ENCODE results near the gene ARMH2. TPM values are rescaled to one million over a fixed set of nuclear protein-coding genes. Genes with fewer than 3 reads are reported as not detected.

Gene ARMH2
- total and polyA plus RNA-seq, 9 of the 15 experiments (the other 6 are each of a cell fraction or from before 2014, with no cell fraction given), result not detected

DNA sequence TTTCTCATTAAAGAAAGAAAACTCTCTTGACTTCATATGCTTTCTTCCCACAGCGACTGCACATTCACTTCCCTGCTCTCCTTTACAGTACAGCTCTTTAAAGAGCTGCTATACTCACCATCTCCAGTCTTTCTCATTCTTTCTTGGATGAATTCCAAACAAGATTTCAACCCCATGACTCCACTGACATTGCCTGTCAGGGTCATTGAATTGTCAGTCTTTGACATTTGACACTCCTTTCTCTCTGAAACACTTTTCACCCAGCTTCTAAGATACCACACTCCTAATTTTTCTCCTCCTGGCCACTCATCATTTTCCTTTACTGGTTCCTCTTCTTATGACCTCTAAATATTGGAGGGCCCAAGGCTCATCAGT, 811 bp upstream of the ARMH2 start (continued):
- TF ChIP-seq, protein P1, sequence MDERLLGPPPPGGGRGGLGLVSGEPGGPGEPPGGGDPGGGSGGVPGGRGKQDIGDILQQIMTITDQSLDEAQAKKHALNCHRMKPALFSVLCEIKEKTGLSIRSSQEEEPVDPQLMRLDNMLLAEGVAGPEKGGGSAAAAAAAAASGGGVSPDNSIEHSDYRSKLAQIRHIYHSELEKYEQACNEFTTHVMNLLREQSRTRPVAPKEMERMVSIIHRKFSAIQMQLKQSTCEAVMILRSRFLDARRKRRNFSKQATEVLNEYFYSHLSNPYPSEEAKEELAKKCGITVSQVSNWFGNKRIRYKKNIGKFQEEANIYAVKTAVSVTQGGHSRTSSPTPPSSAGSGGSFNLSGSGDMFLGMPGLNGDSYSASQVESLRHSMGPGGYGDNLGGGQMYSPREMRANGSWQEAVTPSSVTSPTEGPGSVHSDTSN (CRISPR knock-in tag; IDR thresholded peaks at IDR 0.05; ENCODE audit: low read depth), result no peak
- TF ChIP-seq, protein P1 (tag; conservative IDR thresholded peaks at IDR 0.05; ENCODE audit: low read depth), result peak; percentile 70
- TF ChIP-seq, protein P2, sequence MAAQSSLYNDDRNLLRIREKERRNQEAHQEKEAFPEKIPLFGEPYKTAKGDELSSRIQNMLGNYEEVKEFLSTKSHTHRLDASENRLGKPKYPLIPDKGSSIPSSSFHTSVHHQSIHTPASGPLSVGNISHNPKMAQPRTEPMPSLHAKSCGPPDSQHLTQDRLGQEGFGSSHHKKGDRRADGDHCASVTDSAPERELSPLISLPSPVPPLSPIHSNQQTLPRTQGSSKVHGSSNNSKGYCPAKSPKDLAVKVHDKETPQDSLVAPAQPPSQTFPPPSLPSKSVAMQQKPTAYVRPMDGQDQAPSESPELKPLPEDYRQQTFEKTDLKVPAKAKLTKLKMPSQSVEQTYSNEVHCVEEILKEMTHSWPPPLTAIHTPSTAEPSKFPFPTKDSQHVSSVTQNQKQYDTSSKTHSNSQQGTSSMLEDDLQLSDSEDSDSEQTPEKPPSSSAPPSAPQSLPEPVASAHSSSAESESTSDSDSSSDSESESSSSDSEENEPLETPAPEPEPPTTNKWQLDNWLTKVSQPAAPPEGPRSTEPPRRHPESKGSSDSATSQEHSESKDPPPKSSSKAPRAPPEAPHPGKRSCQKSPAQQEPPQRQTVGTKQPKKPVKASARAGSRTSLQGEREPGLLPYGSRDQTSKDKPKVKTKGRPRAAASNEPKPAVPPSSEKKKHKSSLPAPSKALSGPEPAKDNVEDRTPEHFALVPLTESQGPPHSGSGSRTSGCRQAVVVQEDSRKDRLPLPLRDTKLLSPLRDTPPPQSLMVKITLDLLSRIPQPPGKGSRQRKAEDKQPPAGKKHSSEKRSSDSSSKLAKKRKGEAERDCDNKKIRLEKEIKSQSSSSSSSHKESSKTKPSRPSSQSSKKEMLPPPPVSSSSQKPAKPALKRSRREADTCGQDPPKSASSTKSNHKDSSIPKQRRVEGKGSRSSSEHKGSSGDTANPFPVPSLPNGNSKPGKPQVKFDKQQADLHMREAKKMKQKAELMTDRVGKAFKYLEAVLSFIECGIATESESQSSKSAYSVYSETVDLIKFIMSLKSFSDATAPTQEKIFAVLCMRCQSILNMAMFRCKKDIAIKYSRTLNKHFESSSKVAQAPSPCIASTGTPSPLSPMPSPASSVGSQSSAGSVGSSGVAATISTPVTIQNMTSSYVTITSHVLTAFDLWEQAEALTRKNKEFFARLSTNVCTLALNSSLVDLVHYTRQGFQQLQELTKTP (IDR thresholded peaks at IDR 0.05; ENCODE audit: low read depth in 1 of 2, partially characterized antibody in 2 of 2), result peak in 1 of 2 experiments; percentile 31
- TF ChIP-seq NFIC (IDR thresholded peaks at IDR 0.05), result peak; percentile 81
- TF ChIP-seq, protein P3, sequence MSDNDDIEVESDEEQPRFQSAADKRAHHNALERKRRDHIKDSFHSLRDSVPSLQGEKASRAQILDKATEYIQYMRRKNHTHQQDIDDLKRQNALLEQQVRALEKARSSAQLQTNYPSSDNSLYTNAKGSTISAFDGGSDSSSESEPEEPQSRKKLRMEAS (CRISPR knock-in tag; IDR thresholded peaks at IDR 0.05), result no peak
- TF ChIP-seq, protein P4, sequence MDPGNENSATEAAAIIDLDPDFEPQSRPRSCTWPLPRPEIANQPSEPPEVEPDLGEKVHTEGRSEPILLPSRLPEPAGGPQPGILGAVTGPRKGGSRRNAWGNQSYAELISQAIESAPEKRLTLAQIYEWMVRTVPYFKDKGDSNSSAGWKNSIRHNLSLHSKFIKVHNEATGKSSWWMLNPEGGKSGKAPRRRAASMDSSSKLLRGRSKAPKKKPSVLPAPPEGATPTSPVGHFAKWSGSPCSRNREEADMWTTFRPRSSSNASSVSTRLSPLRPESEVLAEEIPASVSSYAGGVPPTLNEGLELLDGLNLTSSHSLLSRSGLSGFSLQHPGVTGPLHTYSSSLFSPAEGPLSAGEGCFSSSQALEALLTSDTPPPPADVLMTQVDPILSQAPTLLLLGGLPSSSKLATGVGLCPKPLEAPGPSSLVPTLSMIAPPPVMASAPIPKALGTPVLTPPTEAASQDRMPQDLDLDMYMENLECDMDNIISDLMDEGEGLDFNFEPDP (CRISPR knock-in tag; IDR thresholded peaks at IDR 0.05), result no peak
- no peak for TF ChIP-seq EWSR1 (IDR thresholded peaks at IDR 0.05; ENCODE audit: borderline replicate concordance, low read depth, partially characterized antibody)
- TF ChIP-seq TEAD4 (IDR thresholded peaks at IDR 0.05; ENCODE audit: low read length), result no peak
- TF ChIP-seq TEAD4 (CRISPR knock-in tag; IDR thresholded peaks at IDR 0.05; ENCODE audit: borderline replicate concordance), result no peak
- TF ChIP-seq CBX3 (IDR thresholded peaks at IDR 0.05; ENCODE audit: borderline replicate concordance in 1 of 2, low read length in 2 of 2), result no peak
- 0 out of 4 replicates have a peak, but pooled peaks of 1 of the 2 experiments have one; percentile 35 for TF ChIP-seq HDAC1 (IDR thresholded peaks at IDR 0.05)
- no peak for TF ChIP-seq MCM3 (IDR thresholded peaks at IDR 0.05)
- TF ChIP-seq ARID1B (IDR thresholded peaks at IDR 0.05), result 0 out of 2 replicates have a peak, but pooled peaks have one; percentile 12
- no peak for TF ChIP-seq ZNF280B (CRISPR knock-in tag; IDR thresholded peaks at IDR 0.05)
- TF ChIP-seq TFAM (CRISPR knock-in tag; conservative IDR thresholded peaks at IDR 0.05), result no peak
- TF ChIP-seq TSC22D4 (tag; IDR thresholded peaks at IDR 0.05), result no peak
- TF ChIP-seq ELF2 (CRISPR knock-in tag; IDR thresholded peaks at IDR 0.05), result no peak
- no peak for TF ChIP-seq ZNF175 (CRISPR knock-in tag; IDR thresholded peaks at IDR 0.05; ENCODE audit: low read depth)
- TF ChIP-seq MEF2A (IDR thresholded peaks at IDR 0.05; ENCODE audit: control insufficient read depth, low read depth, low read length), result no peak
- peak; percentile 73 for TF ChIP-seq MEIS2 (IDR thresholded peaks at IDR 0.05; ENCODE audit: partially characterized antibody)

All from K562 (cell line).